Transverse colon (tissue), 4 donors: ENCODE data around the gene MYO9A. TPM values are rescaled to one million over a fixed set of nuclear protein-coding genes. Genes with fewer than 3 reads are reported as not detected.

ENCODE experiments used
- DNase-seq: peaks from one replicate; pipeline ENCODE4 v3.0.0-alpha.2; 2019
- H3K27ac ChIP-seq, 4 donors: fragments of 200-600 bp; sonication (generic); 2 replicates each; pipeline ENCODE4 v1.5.1; 2016 to 2018; ENCODE audit warnings: inconsistent platforms in 4 of 4
- H3K27me3 ChIP-seq: fragments of 200-600 bp; sonication (generic); 2 replicates; pipeline ENCODE4 v1.5.1; 2017; ENCODE audit warnings: inconsistent platforms
- H3K36me3 ChIP-seq, 4 donors: fragments of 200-600 bp; sonication (generic); 2 replicates each; pipeline ENCODE4 v1.5.1; 2017 to 2019; ENCODE audit warnings: inconsistent platforms in 4 of 4
- H3K4me1 ChIP-seq, 4 donors: fragments of 200-600 bp; sonication (generic); 2 replicates each; pipeline ENCODE4 v1.5.1; 2017 to 2020; ENCODE audit warnings: inconsistent platforms in 4 of 4
- H3K4me3 ChIP-seq, 4 donors: fragments of 200-600 bp; sonication (generic); 1 replicate in 1 of 4; 2 replicates in 3 of 4; pipeline versions ENCODE4 v1.5.1 to v1.6.1; 2017 to 2019; ENCODE audit warnings: inconsistent platforms in 4 of 4
- H3K9me3 ChIP-seq, 2 donors: fragments of 200-600 bp; sonication (generic); 2 replicates each; pipeline ENCODE4 v1.5.1; 2017 to 2019; ENCODE audit warnings: inconsistent platforms in 2 of 2
- EP300 ChIP-seq: sonication (generic); formaldehyde crosslinking; IDR thresholded peaks from one replicate; pipeline ENCODE4 v1.6.1; 2017; ENCODE audit warnings: antibody characterized with exemption, low read depth
- POLR2A ChIP-seq: fragments of 450-650 bp; IDR thresholded peaks from one replicate; pipeline ENCODE4 v1.6.1; 2016; ENCODE audit warnings: antibody characterized with exemption, mild to moderate bottlenecking, moderate library complexity
- POLR2AphosphoS5 ChIP-seq, 3 donors: sonication (generic); formaldehyde crosslinking; IDR thresholded peaks; one replicate each; pipeline ENCODE4 v1.6.1; 2016; ENCODE audit warnings: antibody characterized with exemption in 3 of 3
- WGBS, 2 donors: methylation state at CpG; one replicate each; pipeline ENCODE4 v1.1.5; 2018; ENCODE audit warnings: low coverage in 1 of 2; 5-methylcytosine and 5-hydroxymethylcytosine counted together
- in situ Hi-C, 4 donors: fragments of 200-750 bp; cut with MboI; loops; one replicate each; pipeline versions ENCODE4 v1.15.0 to v1.15.1; 2017; ENCODE audit warnings: low sequenced_read_pairs in 3 of 4, low pct_ligation_motif_present in 1 of 4, low pct_unique_long_range_greater_than_20kb in 1 of 4
- intact Hi-C: fragments of 100-400 bp; cut with DNase I; formaldehyde crosslinking; loops from one replicate; pipeline ENCODE4 v1.15.1; 2023; ENCODE audit warnings: low total_unique reads
- total RNA-seq, 4 donors: library from RNA; depleted of rRNA; stranded (reverse); fragments of >200 nt; gene quantifications; one replicate each; pipeline ENCODE4 v1.1.0, GENCODE V29; 2016
- TF ChIP-seq, protein P1 (sequence below), 5 experiments: fragments of 200-600 bp in 3 of 5; fragments of 450-650 bp in 2 of 5; sonication (generic) in 3 of 5; IDR thresholded peaks; 1 replicate in 2 of 5; 2 replicates in 3 of 5; pipeline ENCODE4 v1.5.1; 2016 to 2017; ENCODE audit warnings: antibody characterized with exemption in 5 of 5, inconsistent platforms in 3 of 5, mild to moderate bottlenecking in 2 of 5, moderate library complexity in 1 of 5

Gene MYO9A
- total RNA-seq, 4 donors from 2014 or later, result 52.4 to 103 (median 74.2) TPM

DNA sequence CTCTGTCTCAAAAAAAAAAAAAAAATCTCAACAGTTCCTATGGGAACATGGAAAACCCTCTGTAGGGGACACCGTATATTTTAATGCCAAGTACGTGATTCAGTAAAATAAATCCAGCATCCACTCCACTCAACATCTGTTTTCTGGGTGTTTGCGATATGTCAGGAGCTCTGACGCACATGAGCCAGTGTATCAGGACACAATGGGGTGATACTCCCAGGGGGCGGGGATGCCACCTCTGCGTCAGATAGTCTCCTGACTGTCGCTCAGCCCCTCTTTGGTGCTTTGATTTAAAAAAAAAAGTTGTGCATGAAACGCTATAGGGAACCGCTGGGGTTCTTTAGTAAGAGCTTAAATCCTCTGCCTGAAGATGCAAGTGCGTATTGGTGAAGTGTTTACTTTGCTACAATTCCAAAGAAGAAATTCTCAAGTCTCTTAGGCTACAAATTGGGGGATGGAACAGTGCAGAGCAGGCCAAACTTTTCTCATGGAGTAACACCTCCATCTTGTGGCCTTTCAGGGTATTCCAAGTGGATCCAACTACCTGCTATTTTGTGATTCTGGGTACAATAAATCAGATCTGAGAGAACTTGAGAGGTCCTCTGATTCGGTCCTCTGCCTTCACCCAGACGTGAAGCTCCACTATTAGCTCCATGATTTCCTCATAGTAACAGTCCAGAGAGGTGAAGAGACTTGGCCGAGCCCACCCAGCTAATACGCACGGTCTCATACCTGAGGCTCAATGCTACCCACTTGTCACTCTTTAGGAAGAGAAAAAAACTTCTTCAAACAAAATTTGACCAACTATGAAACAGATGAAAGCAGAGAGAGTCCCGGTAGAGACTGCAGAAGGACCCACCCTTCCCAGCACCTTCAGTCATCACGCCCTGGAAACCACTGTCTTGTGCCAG, 316.9 kb downstream of the MYO9A start:
- intact Hi-C loops (loop anchor here (10.0 kb wide), 1 partner anchor 56 kb away; no protein-coding TSS in a partner anchor), in situ Hi-C loops (loop anchor here in 2 of 4 donors (10.0 to 25.0 kb wide), 3 partner anchors 346 to 361 kb away; no protein-coding TSS in a partner anchor)
- WGBS, 2 donors, result 58 to 60% methylated on average over 14 to 17 of the region's 17 CpGs
- H3K4me3 ChIP-seq, result no peak overlapping the region
- no peaks in the 10 kb centered on the region for H3K27me3 ChIP-seq
- peaks cover 0 to 8% (median 5%) of the 10 kb centered on the region in 4 donors for H3K4me1 ChIP-seq
- no peak overlapping the region for H3K27ac ChIP-seq
- DNase-seq, result peak; percentile 55
- TF ChIP-seq, protein P1, sequence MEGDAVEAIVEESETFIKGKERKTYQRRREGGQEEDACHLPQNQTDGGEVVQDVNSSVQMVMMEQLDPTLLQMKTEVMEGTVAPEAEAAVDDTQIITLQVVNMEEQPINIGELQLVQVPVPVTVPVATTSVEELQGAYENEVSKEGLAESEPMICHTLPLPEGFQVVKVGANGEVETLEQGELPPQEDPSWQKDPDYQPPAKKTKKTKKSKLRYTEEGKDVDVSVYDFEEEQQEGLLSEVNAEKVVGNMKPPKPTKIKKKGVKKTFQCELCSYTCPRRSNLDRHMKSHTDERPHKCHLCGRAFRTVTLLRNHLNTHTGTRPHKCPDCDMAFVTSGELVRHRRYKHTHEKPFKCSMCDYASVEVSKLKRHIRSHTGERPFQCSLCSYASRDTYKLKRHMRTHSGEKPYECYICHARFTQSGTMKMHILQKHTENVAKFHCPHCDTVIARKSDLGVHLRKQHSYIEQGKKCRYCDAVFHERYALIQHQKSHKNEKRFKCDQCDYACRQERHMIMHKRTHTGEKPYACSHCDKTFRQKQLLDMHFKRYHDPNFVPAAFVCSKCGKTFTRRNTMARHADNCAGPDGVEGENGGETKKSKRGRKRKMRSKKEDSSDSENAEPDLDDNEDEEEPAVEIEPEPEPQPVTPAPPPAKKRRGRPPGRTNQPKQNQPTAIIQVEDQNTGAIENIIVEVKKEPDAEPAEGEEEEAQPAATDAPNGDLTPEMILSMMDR (IDR thresholded peaks at IDR 0.05), result peak; percentile 77 to 96 (median 81)
- TF ChIP-seq POLR2A (no peak), EP300 (no peak), POLR2AphosphoS5 (IDR thresholded peaks at IDR 0.05) (no peak)
- H3K36me3 ChIP-seq, result no peaks in the 10 kb centered on the region
- no peaks in the 10 kb centered on the region for H3K9me3 ChIP-seq

DNA sequence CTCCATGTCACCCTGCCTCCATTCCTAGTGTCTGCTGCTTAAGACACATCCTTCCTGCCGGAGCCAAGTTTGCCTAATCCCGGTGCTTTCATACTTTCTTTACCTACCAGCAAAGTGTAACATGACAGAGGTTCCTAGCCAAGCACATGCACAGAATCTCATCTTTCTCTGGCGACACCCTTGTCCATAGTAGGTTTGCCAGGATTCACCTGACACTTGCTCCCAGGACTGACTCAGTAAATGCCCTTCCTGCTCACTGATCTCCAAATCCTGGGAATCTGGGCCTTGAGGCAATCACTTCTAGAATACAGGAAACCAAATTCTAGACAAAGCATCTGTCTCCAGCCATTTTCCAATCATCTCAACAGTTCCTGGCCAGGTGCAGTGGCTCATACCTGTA, 317.8 kb downstream of the MYO9A start:
- H3K27ac ChIP-seq, result no peak overlapping the region
- H3K4me3 ChIP-seq, result no peak overlapping the region
- H3K4me1 ChIP-seq, result peaks cover 0 to 8% (median 5%) of the 10 kb centered on the region in 4 donors
- intact Hi-C loops (loop anchor here (10.0 kb wide), 1 partner anchor 55 kb away; no protein-coding TSS in a partner anchor), in situ Hi-C loops (loop anchor here in 2 of 4 donors (10.0 to 25.0 kb wide), 3 partner anchors 345 to 362 kb away; no protein-coding TSS in a partner anchor)
- no peaks in the 10 kb centered on the region for H3K36me3 ChIP-seq
- WGBS, 2 donors, result 100% methylated on average over 3 of the region's 3 CpGs; no CpG with 5 or more reads in 1 of the 2 donors
- DNase-seq, result no peak
- no peak for TF ChIP-seq POLR2AphosphoS5 (IDR thresholded peaks at IDR 0.05)
- no peak for TF ChIP-seq EP300
- no peaks in the 10 kb centered on the region for H3K9me3 ChIP-seq
- H3K27me3 ChIP-seq, result no peaks in the 10 kb centered on the region

DNA sequence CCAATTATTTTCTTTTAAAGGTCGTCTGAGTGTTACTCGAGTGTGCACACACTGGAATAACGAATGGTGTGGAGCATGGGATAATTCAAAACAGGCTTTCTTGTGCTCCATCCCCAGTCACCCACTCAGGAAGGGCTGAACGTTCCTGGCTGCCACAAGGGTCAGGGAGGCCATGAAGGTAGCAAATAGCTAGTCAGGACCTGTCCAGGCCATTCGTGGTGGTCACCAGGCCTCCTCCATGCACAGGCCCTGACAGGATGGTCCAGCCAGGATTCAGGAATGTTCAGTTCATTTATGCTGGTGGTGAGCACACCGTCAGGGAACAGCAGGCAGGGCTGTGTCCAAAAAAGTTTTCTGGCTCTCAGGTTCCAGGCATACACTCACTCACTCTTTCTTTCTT, 319.3 kb downstream of the MYO9A start:
- no peak overlapping the region for H3K27ac ChIP-seq
- no peaks in the 10 kb centered on the region for H3K36me3 ChIP-seq
- DNase-seq, result no peak
- intact Hi-C loops (no loop called here), in situ Hi-C loops (no loop called here)
- WGBS, 2 donors, result 80 to 86% methylated on average over 1 to 6 of the region's 6 CpGs
- H3K4me3 ChIP-seq, result no peak overlapping the region
- peaks cover 0 to 8% (median 5%) of the 10 kb centered on the region in 4 donors for H3K4me1 ChIP-seq
- TF ChIP-seq POLR2AphosphoS5 (IDR thresholded peaks at IDR 0.05), result no peak
- TF ChIP-seq EP300, result no peak
- TF ChIP-seq, protein P1 (IDR thresholded peaks at IDR 0.05), result no peak
- TF ChIP-seq POLR2A, result no peak
- no peaks in the 10 kb centered on the region for H3K27me3 ChIP-seq
- no peaks in the 10 kb centered on the region for H3K9me3 ChIP-seq

DNA sequence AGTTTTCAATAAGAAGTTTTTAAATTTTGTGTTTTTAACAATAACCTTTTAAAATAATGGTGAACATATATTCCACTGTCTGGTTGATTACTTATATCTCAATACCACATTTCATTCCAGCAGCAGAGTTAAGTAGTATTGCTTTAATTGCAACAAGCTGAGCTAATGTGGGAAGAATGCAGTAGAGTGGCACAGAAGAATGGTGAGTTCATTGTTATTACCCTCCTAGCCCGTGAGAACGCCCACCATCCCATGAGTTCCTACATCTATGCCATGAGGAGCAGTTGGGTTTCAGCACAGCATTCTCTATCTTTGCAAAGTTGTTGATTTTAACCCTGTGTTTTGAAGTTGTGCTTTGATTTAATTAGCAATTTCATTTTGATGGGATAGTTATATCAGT, 325.4 kb downstream of the MYO9A start:
- no peak overlapping the region for H3K27ac ChIP-seq
- intact Hi-C loops (no loop called here), in situ Hi-C loops (no loop called here)
- H3K9me3 ChIP-seq, result no peaks in the 10 kb centered on the region
- DNase-seq, result no peak
- H3K4me1 ChIP-seq, result peaks cover 0 to 4% (median 0%) of the 10 kb centered on the region in 4 donors
- 47 to 60% methylated on average over 2 of the region's 2 CpGs for WGBS, 2 donors
- no peaks in the 10 kb centered on the region for H3K36me3 ChIP-seq
- no peaks in the 10 kb centered on the region for H3K27me3 ChIP-seq
- no peak overlapping the region for H3K4me3 ChIP-seq
- TF ChIP-seq EP300, result no peak
- TF ChIP-seq, protein P1 (IDR thresholded peaks at IDR 0.05), result no peak
- no peak for TF ChIP-seq POLR2AphosphoS5 (IDR thresholded peaks at IDR 0.05)
- TF ChIP-seq POLR2A, result no peak
